ENCODE measurements around the gene NIM1K.
A peak's percentile ranks its signal among the peaks of the same experiment; 100 is the strongest.
"Not testable (repeated sequence)": the region's sequence is repeated elsewhere in the genome, so short reads cannot be mapped to it uniquely, and the experiment has no call there.

The NIM1K gene

GRCh38 chr5:43230707-43231106 is 38.7 kb downstream of the NIM1K start:
- no peak for DNase-seq

- DNase-seq = peak in 1 of 2 donors; percentile 8
Measured at GRCh38 chr5:43231977-43232376, 40.0 kb downstream of the NIM1K start.

GRCh38 chr5:43232943-43233833 is 41.2 kb downstream of the NIM1K start:
- DNase-seq = no peak

GRCh38 chr5:43233946-43234345 is 41.9 kb downstream of the NIM1K start:
- DNase-seq = no peak

GRCh38 chr5:43236653-43237355 is 44.8 kb downstream of the NIM1K start:
- no peak for DNase-seq

GRCh38 chr5:43242196-43242595 is 50.2 kb downstream of the NIM1K start:
- no peak for DNase-seq

- no peak for DNase-seq
Measured at GRCh38 chr5:43243270-43243669, 51.2 kb downstream of the NIM1K start.

GRCh38 chr5:43244823-43245565 is 53.0 kb downstream of the NIM1K start:
- no peak for DNase-seq

GRCh38 chr5:43245724-43246385 is 53.8 kb downstream of the NIM1K start:
- DNase-seq = no peak

- no peak for DNase-seq
Measured at GRCh38 chr5:43251754-43252153, 59.7 kb downstream of the NIM1K start.

- DNase-seq = no peak
Measured at GRCh38 chr5:43255704-43256103, 63.7 kb downstream of the NIM1K start.

- DNase-seq = no peak
Measured at GRCh38 chr5:43256261-43256966, 64.4 kb downstream of the NIM1K start.

GRCh38 chr5:43258116-43258515 is 66.1 kb downstream of the NIM1K start:
- no peak for DNase-seq

- not testable (repeated sequence) for DNase-seq
Measured at GRCh38 chr5:43262269-43262668, 70.2 kb downstream of the NIM1K start.

GRCh38 chr5:43268188-43268820 is 76.3 kb downstream of the NIM1K start:
- no peak for DNase-seq

- DNase-seq = peak; percentile 64 to 68
Measured at GRCh38 chr5:43270645-43271044, 78.6 kb downstream of the NIM1K start.

- DNase-seq = no peak
Measured at GRCh38 chr5:43273552-43273951, 81.5 kb downstream of the NIM1K start.

- no peak for DNase-seq
Measured at GRCh38 chr5:43274435-43275114, 82.5 kb downstream of the NIM1K start.

GRCh38 chr5:43275391-43275790 is 83.4 kb downstream of the NIM1K start:
- no peak for DNase-seq

GRCh38 chr5:43279548-43280274 is 87.7 kb downstream of the NIM1K start:
- no peak for DNase-seq
